Ovary (tissue), 9 donors: Measurements from ENCODE around the gene UAP1. TPM values are rescaled to one million over a fixed set of nuclear protein-coding genes. Genes with fewer than 3 reads are reported as not detected.

Source experiments
- DNase-seq, 5 donors: peaks; one replicate each; pipeline ENCODE4 v3.0.0-alpha.2; 2019 to 2020
- H3K27ac ChIP-seq, 2 donors: fragments of 200-600 bp; one replicate each; pipeline versions ENCODE4 v1.5.1 to v1.8.0; 2019 to 2022
- H3K27me3 ChIP-seq: fragments of 200-600 bp; one replicate; pipeline ENCODE4 v1.8.0; 2022
- H3K36me3 ChIP-seq: fragments of 200-600 bp; sonication (generic); one replicate; pipeline ENCODE4 v1.5.1; 2019
- H3K4me1 ChIP-seq: one replicate; pipeline ENCODE4 v1.8.1; 2013; ENCODE audit warnings: mild to moderate bottlenecking, moderate library complexity; ENCODE audit not compliant: insufficient read depth
- H3K4me3 ChIP-seq: fragments of 200-600 bp; sonication (generic); one replicate; pipeline ENCODE4 v1.5.1; 2017
- H3K9me3 ChIP-seq, 2 donors: fragments of 200-600 bp in 1 of 2; sonication (generic) in 1 of 2; one replicate each; pipeline versions ENCODE4 v1.5.1 to v1.8.1; 2013 to 2019; ENCODE audit warnings: mild to moderate bottlenecking in 1 of 2, moderate library complexity in 1 of 2
- EP300 ChIP-seq: sonication (generic); formaldehyde crosslinking; IDR thresholded peaks from one replicate; pipeline ENCODE4 v1.6.1; 2017; ENCODE audit warnings: antibody characterized with exemption
- POLR2A ChIP-seq: fragments of 450-650 bp; IDR thresholded peaks from one replicate; pipeline ENCODE4 v1.6.1; 2017; ENCODE audit warnings: antibody characterized with exemption, mild to moderate bottlenecking, moderate library complexity
- WGBS, 3 donors: extraction: QIAGEN DNeasy Blood & Tissue Kit in 1 of 3; methylation state at CpG; one replicate each; pipeline versions ENCODE4 v1.1.5 to v1.1.7; 2013 to 2017; 5-methylcytosine and 5-hydroxymethylcytosine counted together
- intact Hi-C, 4 donors: fragments of 100-400 bp; cut with DNase I; formaldehyde crosslinking; loops; one replicate each; pipeline versions ENCODE4 v1.11.0 to v1.15.1; 2022 to 2023
- polyA plus RNA-seq, 2 donors: library from polyadenylated mRNA; stranded (reverse); fragments of 200-250 nt in 1 of 2; fragments of 350-450 nt in 1 of 2; fragmentation: Illumina TruSeq in 1 of 2; extraction: RNeasy Lipid Tissue Mini Kit (QIAGEN cat#74804) in 1 of 2; gene quantifications; one replicate each; pipeline ENCODE4 v1.2.3, GENCODE V29; 2013 to 2014
- total RNA-seq, 7 donors: library from RNA; depleted of rRNA in 2 of 7; stranded (reverse); fragments of >200 nt in 2 of 7; fragmentation: NEBNext Ultra II Directional in 3 of 7; extraction: Animal tissue kit (Norgen Biotek cat#: 25700) in 3 of 7; gene quantifications; one replicate each; pipeline versions ENCODE4 v1.1.0 to v1.2.4, GENCODE V29; 2016 to 2023
- TF ChIP-seq, protein P1 (sequence below), 3 donors: fragments of 450-650 bp in 2 of 3; fragments of 200-600 bp in 1 of 3; IDR thresholded peaks; one replicate each; pipeline versions ENCODE4 v1.5.1 to v1.8.0; 2016 to 2022; ENCODE audit warnings: antibody characterized with exemption in 3 of 3, mild to moderate bottlenecking in 1 of 3
- donor health status: DM: no; HTN: no; CAD: no; lungs with moderate emphysema.
- donor health status: DM: no; HTN: no; CAD: no.
- donor health status: Bipolar disorder and iron deficiency.
- donor health status: DM: yes; HTN: yes; CAD: no.
- donor health status: DM: no; HTN: no; CAD: no.
- donor health status: DM: yes; HTN: yes; CAD: no.

The UAP1 gene
- total and polyA plus RNA-seq, 9 donors = 31.2 to 108 (median 49.3) TPM

DNA sequence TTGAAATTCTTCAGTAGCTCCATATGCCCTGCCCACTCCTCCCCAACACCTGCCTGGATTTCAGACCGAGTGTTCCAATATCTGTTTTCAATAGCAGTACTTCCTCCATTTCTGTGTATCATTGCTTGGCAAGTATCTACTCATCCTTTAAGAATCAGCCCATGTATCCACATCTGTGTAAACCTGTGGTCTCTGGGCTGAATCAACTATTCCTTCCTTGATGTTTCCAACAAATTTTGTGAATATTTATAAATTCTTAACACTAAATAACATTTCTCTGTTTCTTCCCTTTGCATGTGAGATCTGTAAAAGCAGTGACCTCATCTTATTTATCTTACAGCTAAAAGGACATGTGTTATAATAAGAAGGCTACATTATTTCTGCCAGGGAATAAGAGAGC is 26.0 kb upstream of the UAP1 start:
- WGBS, 3 donors = 27 to 57% (median 38%) methylated on average over 1 of the region's 1 CpG
- intact Hi-C loops = no loop called here
- no peaks in the 10 kb centered on the region for H3K9me3 ChIP-seq

DNA sequence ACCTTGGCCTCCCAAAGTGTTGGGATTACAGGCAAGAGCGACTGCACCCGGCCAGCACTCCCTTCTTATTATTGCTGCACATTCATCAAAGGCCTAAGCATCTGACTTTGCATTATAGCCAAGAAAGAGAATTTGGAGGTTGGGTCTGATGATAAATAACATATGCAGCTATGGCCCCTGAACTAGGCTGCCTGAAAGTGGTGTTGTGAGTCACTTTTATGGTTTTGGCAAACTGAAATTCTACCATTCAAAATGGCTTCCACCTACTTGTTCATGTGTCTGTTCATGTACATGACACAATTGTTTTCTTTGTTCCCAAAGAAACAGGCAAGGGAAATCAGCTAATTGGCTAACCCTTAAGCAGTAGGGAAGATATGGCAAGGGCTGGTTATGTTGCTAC is 25.0 kb upstream of the UAP1 start:
- 78 to 94% (median 93%) methylated on average over 2 of the region's 2 CpGs for WGBS, 3 donors
- Histone ChIP-seq H3K4me3 (no peak overlapping the region), H3K27ac (no peak overlapping the region), H3K9me3 (no peaks in the 10 kb centered on the region), H3K4me1 (no peaks in the 10 kb centered on the region), H3K27me3 (no peaks in the 10 kb centered on the region), H3K36me3 (no peaks in the 10 kb centered on the region)
- TF ChIP-seq EP300 (no peak), POLR2A (no peak)
- TF ChIP-seq, protein P1, sequence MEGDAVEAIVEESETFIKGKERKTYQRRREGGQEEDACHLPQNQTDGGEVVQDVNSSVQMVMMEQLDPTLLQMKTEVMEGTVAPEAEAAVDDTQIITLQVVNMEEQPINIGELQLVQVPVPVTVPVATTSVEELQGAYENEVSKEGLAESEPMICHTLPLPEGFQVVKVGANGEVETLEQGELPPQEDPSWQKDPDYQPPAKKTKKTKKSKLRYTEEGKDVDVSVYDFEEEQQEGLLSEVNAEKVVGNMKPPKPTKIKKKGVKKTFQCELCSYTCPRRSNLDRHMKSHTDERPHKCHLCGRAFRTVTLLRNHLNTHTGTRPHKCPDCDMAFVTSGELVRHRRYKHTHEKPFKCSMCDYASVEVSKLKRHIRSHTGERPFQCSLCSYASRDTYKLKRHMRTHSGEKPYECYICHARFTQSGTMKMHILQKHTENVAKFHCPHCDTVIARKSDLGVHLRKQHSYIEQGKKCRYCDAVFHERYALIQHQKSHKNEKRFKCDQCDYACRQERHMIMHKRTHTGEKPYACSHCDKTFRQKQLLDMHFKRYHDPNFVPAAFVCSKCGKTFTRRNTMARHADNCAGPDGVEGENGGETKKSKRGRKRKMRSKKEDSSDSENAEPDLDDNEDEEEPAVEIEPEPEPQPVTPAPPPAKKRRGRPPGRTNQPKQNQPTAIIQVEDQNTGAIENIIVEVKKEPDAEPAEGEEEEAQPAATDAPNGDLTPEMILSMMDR (IDR thresholded peaks at IDR 0.05) = no peak
- DNase-seq = no peak
- intact Hi-C loops = no loop called here

More for the DNA sequence above, 26.0 kb upstream of the UAP1 start:
- DNase-seq = no peak
- no peaks in the 10 kb centered on the region for H3K36me3 ChIP-seq
- H3K27ac ChIP-seq = no peak overlapping the region
- H3K4me1 ChIP-seq = no peaks in the 10 kb centered on the region
- TF ChIP-seq, protein P1 (IDR thresholded peaks at IDR 0.05) = no peak
- no peak for TF ChIP-seq EP300
- TF ChIP-seq POLR2A = no peak
- H3K4me3 ChIP-seq = no peak overlapping the region
- H3K27me3 ChIP-seq = no peaks in the 10 kb centered on the region

DNA sequence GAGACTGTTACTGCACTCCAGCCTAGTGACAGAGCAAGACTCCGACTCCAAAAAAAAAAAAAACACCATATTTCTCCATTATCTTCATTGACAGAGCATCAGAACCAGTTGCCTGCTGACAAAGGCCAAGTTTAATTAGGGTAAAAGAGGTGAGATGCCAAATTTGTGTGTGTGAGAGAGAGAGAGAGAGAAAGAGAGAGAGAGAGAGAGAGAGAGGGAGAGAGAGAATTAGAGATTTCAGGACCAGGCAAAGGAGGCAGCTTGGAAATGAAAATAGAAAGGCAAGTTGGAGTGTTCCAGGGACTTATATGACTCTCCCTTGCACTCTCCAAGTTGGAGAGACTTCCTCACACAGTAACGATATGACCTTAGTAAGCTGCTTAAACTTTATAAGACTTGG is 24.3 kb upstream of the UAP1 start:
- no peak for DNase-seq
- H3K4me1 ChIP-seq = no peaks in the 10 kb centered on the region
- no peaks in the 10 kb centered on the region for H3K9me3 ChIP-seq
- H3K36me3 ChIP-seq = no peaks in the 10 kb centered on the region
- 67 to 70% (median 69%) methylated on average over 2 of the region's 2 CpGs for WGBS, 3 donors
- TF ChIP-seq, protein P1 (IDR thresholded peaks at IDR 0.05) = no peak
- TF ChIP-seq EP300 (no peak), POLR2A (no peak)
- no peaks in the 10 kb centered on the region for H3K27me3 ChIP-seq
- H3K27ac ChIP-seq = no peak overlapping the region
- intact Hi-C loops = no loop called here
- no peak overlapping the region for H3K4me3 ChIP-seq

DNA sequence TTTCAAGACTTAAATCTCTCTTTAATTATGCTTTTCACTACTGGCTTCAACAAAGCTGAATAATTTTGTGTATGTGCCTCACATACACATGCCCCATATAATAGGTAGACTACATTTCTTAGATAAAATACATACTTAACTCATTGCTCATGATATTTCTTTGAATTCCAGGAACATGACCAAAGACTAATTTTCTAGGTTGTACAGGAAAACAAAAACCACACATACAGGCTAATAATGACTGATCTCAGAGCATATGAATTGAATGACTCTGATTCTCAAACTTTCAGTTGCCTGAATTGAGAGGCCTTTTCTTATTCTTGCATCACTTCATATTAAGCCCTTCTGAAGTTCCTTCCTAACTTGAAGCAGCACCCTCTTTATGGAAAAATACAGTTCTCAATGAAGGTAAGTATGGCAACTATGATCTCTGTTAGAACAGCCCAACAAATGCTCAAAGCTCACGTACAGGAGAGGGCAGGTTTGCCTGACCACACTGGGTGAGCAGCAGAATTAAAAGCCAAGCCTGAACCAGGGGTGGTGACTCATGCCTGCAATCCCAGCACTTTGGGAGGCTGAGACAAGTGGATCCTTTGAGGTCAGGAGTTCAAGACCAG is 22.6 kb upstream of the UAP1 start:
- WGBS, 3 donors = 65 to 80% (median 76%) methylated on average over 1 of the region's 1 CpG
- Histone ChIP-seq H3K36me3 (no peaks in the 10 kb centered on the region), H3K9me3 (no peaks in the 10 kb centered on the region), H3K27me3 (no peaks in the 10 kb centered on the region), H3K27ac (no peak overlapping the region), H3K4me1 (no peaks in the 10 kb centered on the region), H3K4me3 (no peak overlapping the region)
- no peak for TF ChIP-seq POLR2A
- DNase-seq = no peak
- intact Hi-C loops = no loop called here

DNA sequence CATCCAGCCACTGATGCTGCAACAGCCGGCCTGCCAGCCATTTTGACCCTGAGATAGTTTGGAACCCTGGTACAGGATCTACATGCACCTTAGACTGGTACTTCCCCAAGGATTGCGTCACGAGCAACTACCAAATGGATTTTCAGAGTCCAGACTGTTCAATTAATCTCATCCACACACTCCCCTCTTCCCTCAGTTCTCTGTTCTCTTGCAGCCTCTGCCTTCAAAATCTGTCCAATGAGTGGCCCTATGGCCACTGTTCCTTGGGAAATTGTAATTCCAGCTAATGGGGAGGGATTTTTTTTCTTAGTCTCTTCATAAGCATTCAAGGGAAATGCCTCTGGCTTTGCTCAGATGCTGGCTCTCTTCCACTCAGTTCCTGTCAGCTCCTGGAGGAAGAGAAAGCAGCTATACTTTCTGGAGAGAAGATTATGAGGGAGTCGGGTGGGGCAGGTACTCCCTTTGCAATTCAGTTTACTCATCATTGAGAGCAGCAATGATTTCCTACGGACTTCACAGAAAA is 19.8 kb upstream of the UAP1 start:
- no peaks in the 10 kb centered on the region for H3K36me3 ChIP-seq
- intact Hi-C loops = no loop called here
- no peaks in the 10 kb centered on the region for H3K9me3 ChIP-seq
- H3K4me3 ChIP-seq = no peak overlapping the region
- peak in 3 of 5 donors; percentile 14 to 67 (median 47) for DNase-seq
- no peaks in the 10 kb centered on the region for H3K4me1 ChIP-seq
- no peak for TF ChIP-seq EP300
- no peak for TF ChIP-seq POLR2A
- TF ChIP-seq, protein P1 (IDR thresholded peaks at IDR 0.05) = no peak
- no peak overlapping the region for H3K27ac ChIP-seq
- WGBS, 3 donors = 34 to 49% (median 47%) methylated on average over 5 of the region's 5 CpGs
- no peaks in the 10 kb centered on the region for H3K27me3 ChIP-seq
